ENCODE measurements around the gene TRMT10A.
"Not testable (repeated sequence)": the region's sequence is repeated elsewhere in the genome, so short reads cannot be mapped to it uniquely, and the experiment has no call there.

Gene TRMT10A

GRCh38 chr4:99540277-99540939 lies 23.4 kb downstream of the TRMT10A start:
- DNase-seq: no peak

- no peak for DNase-seq
Observed at GRCh38 chr4:99537674-99538073, 26.2 kb downstream of the TRMT10A start.

- no peak for DNase-seq
Observed at GRCh38 chr4:99536848-99537247, 27.0 kb downstream of the TRMT10A start.

GRCh38 chr4:99536271-99536670 lies 27.6 kb downstream of the TRMT10A start:
- no peak for DNase-seq

DNA sequence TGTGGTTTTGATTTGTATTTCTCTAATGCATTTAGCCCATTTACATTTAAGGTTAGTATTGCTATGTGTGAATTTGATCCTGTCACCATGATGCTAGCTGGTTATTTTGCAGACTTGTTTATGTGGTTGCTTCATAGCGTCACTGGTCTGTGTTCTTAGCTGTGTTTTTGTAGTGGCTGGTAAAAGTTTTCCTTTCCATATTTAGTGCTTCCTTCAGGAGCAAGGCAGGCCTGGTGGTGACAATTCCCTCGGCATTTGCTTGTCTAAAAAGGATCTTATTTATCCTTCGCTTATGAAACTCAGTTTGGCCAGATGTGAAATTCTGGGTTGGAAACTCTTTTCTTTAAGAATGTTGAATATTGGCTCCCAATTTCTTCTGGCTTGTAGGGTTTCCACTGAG lies 29.1 kb downstream of the TRMT10A start:
- not testable (repeated sequence) for DNase-seq

- DNase-seq: no peak
Observed at GRCh38 chr4:99529956-99530355, 33.9 kb downstream of the TRMT10A start.

- no peak for DNase-seq
Observed at GRCh38 chr4:99529228-99529627, 34.6 kb downstream of the TRMT10A start.

GRCh38 chr4:99518601-99519295 lies 45.1 kb downstream of the TRMT10A start:
- DNase-seq: no peak

DNA sequence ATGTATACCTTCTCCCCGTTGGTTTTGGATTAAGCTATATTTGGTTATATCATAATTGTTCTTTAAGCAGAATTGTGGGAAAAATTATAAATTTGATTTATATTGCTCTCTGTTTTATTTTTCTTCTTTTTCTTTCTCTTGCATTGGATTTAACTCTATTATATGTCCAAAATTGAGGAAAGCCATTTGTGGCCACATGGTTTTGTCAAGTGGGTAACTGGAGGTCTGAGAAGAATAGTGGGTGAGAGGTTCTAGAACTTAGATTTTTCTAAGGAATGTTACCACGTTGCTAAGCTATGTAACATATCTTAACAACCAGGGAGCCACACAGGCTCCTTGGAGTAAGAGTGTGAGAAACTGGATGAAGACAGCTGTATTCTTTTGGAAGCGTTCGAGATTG lies 53.1 kb downstream of the TRMT10A start, which contains the start of gene C4orf17:
C4orf17 (plus strand) TSS at position 301 of the 400 bp plus-strand sequence. CDS start 2,061 bp downstream, outside the sequence.
- DNase-seq: no peak

DNA sequence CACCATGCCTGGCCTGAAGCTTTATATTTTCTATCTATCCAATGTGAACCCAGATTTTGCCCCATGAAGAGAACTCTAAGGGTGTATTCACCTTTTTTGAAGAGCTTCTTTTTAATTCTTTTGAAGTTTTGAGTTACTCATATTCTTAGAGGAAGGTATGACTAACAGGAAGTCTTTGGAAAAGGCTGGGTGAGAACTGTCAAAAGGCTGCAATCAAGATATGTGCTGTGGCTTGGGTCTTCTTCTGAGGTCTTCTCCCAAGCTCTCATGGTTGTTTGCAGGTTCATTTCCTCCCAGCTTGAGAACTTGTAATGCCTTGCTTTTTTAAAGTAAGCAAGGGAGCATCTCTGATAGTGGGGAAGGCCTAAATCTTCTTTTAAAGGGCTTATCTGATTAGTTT lies 56.1 kb downstream of the TRMT10A start:
- no peak for DNase-seq

GRCh38 chr4:99507349-99507748 lies 56.5 kb downstream of the TRMT10A start:
- no peak for DNase-seq

GRCh38 chr4:99506781-99507180 lies 57.1 kb downstream of the TRMT10A start:
- DNase-seq: no peak

GRCh38 chr4:99504804-99505502 lies 58.9 kb downstream of the TRMT10A start:
- DNase-seq: no peak
